HEK293T (cell line): ENCODE results near the gene ANO9.
A peak's percentile ranks its signal among the peaks of the same experiment; 100 is the strongest.

Experiments used
- CTCF ChIA-PET: fragments of 350-600 bp; formaldehyde crosslinking; extraction: SDS; loops from one replicate; lab custom pipeline; 2021; ENCODE audit warnings: antibody characterized with exemption, inconsistent platforms; lab: Yijun Ruan, JAX
- POLR2A ChIA-PET: fragments of 350-600 bp; formaldehyde crosslinking; extraction: SDS; loops from one replicate; lab custom pipeline; 2020; ENCODE audit warnings: antibody characterized with exemption, inconsistent platforms; lab: Yijun Ruan, JAX
- DNase-seq: peaks from one replicate; pipeline ENCODE4 v3.0.0; 2012; ENCODE audit warnings: mixed read lengths; ENCODE audit errors: extremely low spot score
- ARNT ChIP-seq: fragments of 450-650 bp; IDR thresholded peaks from 2 replicates; pipeline ENCODE4 v1.6.1; 2017; ENCODE audit warnings: mild to moderate bottlenecking
- BHLHE40 ChIP-seq: fragments of 450-650 bp; IDR thresholded peaks from 2 replicates; pipeline ENCODE4 v1.6.1; 2016; ENCODE audit warnings: mild to moderate bottlenecking, moderate library complexity, borderline replicate concordance
- CTBP1 ChIP-seq: fragments of 450-650 bp; IDR thresholded peaks from 2 replicates; pipeline ENCODE4 v1.6.1; 2016; ENCODE audit warnings: borderline replicate concordance
- ELF4 ChIP-seq: fragments of 450-650 bp; IDR thresholded peaks from 2 replicates; pipeline ENCODE4 v1.6.1; 2017; ENCODE audit warnings: antibody characterized with exemption
- FOXA1 ChIP-seq: fragments of 450-650 bp; IDR thresholded peaks from 2 replicates; pipeline ENCODE4 v1.6.1; 2016; ENCODE audit warnings: mild to moderate bottlenecking
- FOXK2 ChIP-seq: fragments of 450-650 bp; IDR thresholded peaks from 2 replicates; pipeline ENCODE4 v1.6.1; 2016; ENCODE audit warnings: mild to moderate bottlenecking
- FOXM1 ChIP-seq: fragments of 450-650 bp; IDR thresholded peaks from 2 replicates; pipeline ENCODE4 v1.6.1; 2017; ENCODE audit warnings: mild to moderate bottlenecking, borderline replicate concordance
- HDGF ChIP-seq: fragments of 450-650 bp; IDR thresholded peaks from 2 replicates; pipeline ENCODE4 v1.6.1; 2017; ENCODE audit warnings: antibody characterized with exemption, borderline replicate concordance
- L3MBTL2 ChIP-seq: fragments of 450-650 bp; conservative IDR thresholded peaks from 2 replicates; pipeline ENCODE4 v1.6.1; 2016; ENCODE audit warnings: mild to moderate bottlenecking
- LEF1 ChIP-seq: fragments of 450-650 bp; IDR thresholded peaks from 2 replicates; pipeline ENCODE4 v1.6.1; 2017; ENCODE audit warnings: mild to moderate bottlenecking, borderline replicate concordance
- NFRKB ChIP-seq: fragments of 450-650 bp; IDR thresholded peaks from 2 replicates; pipeline ENCODE4 v1.6.1; 2016; ENCODE audit warnings: mild to moderate bottlenecking, moderate library complexity
- SP1 ChIP-seq: fragments of 450-650 bp; IDR thresholded peaks from 2 replicates; pipeline ENCODE4 v1.6.1; 2017
- SUZ12 ChIP-seq: fragments of 450-650 bp; IDR thresholded peaks from 2 replicates; pipeline ENCODE4 v1.6.1; 2016; ENCODE audit warnings: mild to moderate bottlenecking
- TARDBP ChIP-seq: fragments of 450-650 bp; IDR thresholded peaks from 2 replicates; pipeline ENCODE4 v1.6.1; 2016
- ZNF384 ChIP-seq: fragments of 450-650 bp; IDR thresholded peaks from 2 replicates; pipeline ENCODE4 v1.6.1; 2016
- TF ChIP-seq, protein P1 (sequence below): fragments of 450-650 bp; IDR thresholded peaks from 2 replicates; pipeline ENCODE4 v1.6.1; 2016

ANO9 gene

DNA sequence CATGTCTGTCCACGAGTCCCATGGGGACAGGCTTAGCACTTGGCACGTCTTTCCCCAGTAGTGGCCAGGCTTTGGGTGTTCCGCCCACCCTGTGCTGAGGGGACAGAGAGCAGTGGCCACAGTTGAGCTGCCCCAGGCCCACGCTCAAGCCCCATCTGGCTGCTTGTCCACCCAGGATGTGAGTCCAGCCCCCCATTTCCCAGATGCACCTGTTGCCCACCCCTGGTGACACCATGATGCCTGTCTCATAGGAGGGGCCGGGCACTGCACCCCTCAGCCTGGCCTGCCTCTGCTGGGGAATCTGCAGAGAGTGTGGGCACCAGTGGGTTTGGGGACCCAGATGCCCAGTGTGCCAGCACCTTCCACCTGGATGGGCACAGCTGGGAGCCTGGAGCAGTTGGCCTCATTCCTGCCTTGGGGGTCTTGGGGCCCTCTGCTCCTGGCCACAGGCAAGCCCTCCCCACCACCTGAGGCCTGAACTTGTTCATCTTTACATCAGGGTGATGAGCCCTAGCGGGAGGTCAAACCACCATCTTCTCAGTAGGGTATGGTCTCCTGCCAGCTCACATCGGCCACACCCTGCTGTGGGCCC lies 32.7 kb downstream of the ANO9 start:
- DNase-seq: no peak
- ChIA-PET POLR2A (no interaction called here), CTCF (no interaction called here)
- TF ChIP-seq, protein P1, sequence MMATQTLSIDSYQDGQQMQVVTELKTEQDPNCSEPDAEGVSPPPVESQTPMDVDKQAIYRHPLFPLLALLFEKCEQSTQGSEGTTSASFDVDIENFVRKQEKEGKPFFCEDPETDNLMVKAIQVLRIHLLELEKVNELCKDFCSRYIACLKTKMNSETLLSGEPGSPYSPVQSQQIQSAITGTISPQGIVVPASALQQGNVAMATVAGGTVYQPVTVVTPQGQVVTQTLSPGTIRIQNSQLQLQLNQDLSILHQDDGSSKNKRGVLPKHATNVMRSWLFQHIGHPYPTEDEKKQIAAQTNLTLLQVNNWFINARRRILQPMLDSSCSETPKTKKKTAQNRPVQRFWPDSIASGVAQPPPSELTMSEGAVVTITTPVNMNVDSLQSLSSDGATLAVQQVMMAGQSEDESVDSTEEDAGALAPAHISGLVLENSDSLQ: no peak
- TF ChIP-seq ZNF384 (no peak), SUZ12 (no peak), CTBP1 (no peak), HDGF (no peak), SP1 (no peak), NFRKB (no peak)

DNA sequence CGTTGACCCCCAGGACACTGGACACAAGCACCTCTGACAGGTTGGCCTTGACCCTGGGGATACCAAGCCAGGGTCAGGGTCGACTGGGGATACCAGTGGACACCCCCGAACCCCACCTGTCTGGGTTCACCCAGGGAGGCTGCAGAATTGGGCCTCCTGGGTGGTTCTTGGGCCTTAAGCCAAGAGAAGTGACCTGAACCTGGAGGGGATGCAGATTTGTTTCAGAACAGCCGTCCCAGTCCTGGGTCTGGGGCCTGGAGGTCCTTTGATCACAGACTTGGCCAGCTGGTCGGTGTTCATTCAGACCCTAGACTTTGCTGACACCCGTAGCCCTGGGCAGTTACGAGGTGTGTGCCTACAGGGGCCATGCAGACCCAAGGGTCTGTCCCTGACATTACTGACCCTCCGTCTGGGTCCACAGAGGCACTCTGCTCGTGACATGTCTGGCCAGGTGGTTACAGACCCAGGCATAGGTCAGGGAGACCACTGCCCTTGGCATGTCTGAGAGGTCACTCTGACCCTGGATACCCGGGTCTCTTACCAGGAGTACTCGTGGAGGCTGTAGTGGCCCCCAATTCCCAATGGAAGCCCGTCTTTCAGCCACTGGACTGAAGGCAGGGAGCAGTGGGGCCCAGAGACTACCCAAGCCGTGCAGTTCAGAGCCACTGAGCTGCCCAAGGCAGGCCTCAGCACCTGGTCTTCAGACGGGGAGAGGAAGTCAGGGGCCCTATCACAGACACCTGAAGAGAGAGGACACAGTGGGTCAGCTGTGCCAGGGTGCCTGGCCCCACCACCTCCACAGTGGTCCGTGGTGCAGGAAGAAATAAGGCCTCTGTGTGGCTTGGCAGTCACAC lies 33.4 kb downstream of the ANO9 start:
- no peak for DNase-seq
- ChIA-PET CTCF (no interaction called here), POLR2A (no interaction called here)
- no peak for TF ChIP-seq NFRKB
- TF ChIP-seq FOXM1: no peak
- no peak for TF ChIP-seq ZNF384
- no peak for TF ChIP-seq ELF4
- TF ChIP-seq CTBP1: no peak
- no peak for TF ChIP-seq SP1
- TF ChIP-seq FOXK2: no peak
- TF ChIP-seq SUZ12: no peak
- TF ChIP-seq TARDBP: no peak

DNA sequence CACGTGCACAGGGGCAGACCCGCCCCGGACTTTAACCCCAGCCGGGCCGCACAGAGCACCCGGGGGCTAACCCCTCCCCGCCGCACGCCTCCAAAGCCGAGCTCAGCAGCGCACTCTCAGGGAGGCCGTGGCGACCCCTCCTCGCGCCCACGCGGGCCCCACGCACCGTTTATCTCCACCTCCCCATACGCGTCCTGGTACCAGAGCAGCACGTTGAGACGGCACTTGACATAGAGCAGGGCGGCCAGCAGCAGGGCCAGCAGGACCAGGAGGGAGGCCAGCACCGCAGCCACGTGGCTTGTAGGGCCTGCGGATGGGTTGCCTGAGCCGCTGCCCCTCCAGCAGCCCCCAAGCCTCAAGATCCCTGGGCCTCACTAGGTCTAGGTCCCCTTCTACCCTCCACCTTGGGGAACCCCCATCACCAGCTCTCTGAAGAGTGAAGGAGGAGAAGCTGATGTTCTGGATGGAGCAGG lies 34.1 kb downstream of the ANO9 start:
- CTCF ChIA-PET: interaction anchor here (0.8 to 1.3 kb wide), 2 partner anchors 40 to 45 kb away, joined by 3 to 4 read pairs; no protein-coding TSS in a partner anchor
- TF ChIP-seq ELF4: no peak
- TF ChIP-seq SUZ12: no peak
- no peak for TF ChIP-seq ZNF384
- TF ChIP-seq BHLHE40: no peak
- TF ChIP-seq, protein P1: no peak
- TF ChIP-seq FOXA1: no peak
- TF ChIP-seq CTBP1: no peak
- TF ChIP-seq FOXK2: no peak
- TF ChIP-seq HDGF: no peak
- POLR2A ChIA-PET: interaction anchor here (0.8 to 2.1 kb wide), 2 partner anchors 41 to 200 kb away, joined by 3 to 17 read pairs; partner anchors contain the start of genes BET1L, PTDSS2 and RIC8A
- DNase-seq: no peak

DNA sequence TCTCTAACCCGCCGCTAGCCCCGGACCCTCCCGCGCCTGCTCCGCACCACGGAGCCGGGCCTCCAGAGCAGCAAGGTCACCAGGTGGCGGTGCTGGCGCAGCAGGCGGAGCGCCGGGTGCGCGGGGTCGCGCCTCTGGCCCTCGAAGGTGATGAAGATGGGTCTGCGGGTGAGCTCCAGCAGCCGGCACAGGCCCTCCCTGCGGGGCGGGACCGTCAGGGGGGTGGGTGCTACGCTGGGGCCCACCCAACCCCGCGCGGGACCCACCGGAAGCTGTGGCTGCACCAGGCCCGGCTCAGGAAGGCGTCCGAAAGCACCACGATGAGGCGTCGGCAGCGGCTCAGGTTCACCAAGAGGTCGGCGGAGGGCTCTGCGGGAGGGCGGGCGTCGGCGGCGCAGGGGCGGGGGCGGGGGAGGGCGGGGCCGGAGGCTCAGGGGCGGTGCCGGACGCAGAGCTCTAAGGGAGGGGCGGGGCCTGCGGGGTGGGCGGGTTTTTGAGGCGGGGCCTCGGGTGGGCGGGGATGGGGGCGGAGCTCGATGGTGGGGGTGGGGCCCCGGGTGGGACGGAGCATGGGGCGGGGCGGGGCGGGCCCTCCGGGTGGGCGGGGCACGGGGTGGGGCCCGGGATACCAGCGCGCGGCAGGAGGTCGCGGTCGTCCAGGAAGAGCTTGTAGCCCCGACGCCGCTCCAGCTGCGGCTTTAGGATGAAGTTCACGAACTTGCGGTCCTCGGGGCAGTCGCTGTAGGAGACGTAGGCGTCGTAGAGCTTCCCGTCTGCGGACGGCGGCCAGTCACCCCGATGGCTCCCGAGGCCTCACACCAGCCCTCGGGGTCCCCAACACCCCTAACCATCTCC lies 34.8 kb downstream of the ANO9 start:
- CTCF ChIA-PET: interaction anchor here (0.8 to 1.3 kb wide), 2 partner anchors 41 to 44 kb away, joined by 3 to 4 read pairs; no protein-coding TSS in a partner anchor

DNA sequence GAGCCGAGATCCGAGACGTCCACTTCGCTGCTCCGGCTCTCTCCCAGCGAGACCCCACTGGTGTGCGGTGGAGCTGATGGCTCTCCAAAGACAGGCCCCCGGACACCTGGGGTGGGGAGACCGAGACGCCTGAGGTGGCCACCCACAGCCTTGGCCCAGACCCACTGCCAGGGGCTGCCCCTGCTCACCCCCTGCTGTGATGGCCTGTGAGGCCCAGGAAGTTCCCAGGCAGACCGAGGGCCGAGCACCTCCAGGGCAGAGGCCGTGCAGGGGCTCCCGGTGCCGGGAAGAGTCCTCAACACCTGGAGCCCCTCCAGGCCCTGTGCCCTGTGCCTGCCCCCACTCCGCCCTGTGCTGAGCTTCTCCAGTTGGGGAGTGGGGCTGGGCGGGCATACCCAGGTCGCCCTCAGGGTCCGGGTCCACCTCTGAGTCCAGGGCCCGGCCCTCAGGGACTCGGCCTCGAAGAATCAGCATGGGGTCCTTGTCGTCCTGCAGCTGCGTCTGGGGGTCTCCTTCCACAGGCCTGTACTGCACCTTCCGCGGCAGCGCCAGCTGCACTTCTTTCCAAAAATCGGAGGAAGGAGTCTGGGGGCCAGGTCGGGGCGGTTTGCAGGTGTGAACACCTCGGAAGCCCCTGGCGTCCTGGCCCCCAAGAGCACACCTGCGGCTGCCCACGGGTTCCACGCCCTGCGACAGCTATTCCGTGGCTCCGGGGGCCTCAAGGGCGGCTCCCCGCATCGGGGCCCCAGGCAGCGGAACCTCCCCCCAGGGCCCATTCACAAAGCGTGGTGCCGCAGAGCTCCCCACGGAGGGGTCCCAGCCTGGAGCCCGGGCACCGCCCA lies 35.6 kb downstream of the ANO9 start:
- ChIA-PET POLR2A (interaction anchor here (1.0 to 2.1 kb wide), 2 partner anchors 43 to 199 kb away, joined by 3 to 17 read pairs; partner anchors contain the start of genes BET1L, PTDSS2 and RIC8A), CTCF (interaction anchor here (1.3 kb wide), 1 partner anchor 42 kb away, joined by 3 read pairs; no protein-coding TSS in a partner anchor)
- DNase-seq: no peak
- TF ChIP-seq LEF1 (no peak), HDGF (no peak), TARDBP (no peak), ARNT (no peak), FOXA1 (no peak), BHLHE40 (no peak)

More for the DNA sequence above, 34.8 kb downstream of the ANO9 start:
- POLR2A ChIA-PET: interaction anchor here (0.8 to 2.1 kb wide), 2 partner anchors 42 to 200 kb away, joined by 3 to 17 read pairs; partner anchors contain the start of genes BET1L, PTDSS2 and RIC8A
- peak; percentile 98 for DNase-seq
- peak; percentile 52 for TF ChIP-seq L3MBTL2
- TF ChIP-seq BHLHE40: no peak

DNA sequence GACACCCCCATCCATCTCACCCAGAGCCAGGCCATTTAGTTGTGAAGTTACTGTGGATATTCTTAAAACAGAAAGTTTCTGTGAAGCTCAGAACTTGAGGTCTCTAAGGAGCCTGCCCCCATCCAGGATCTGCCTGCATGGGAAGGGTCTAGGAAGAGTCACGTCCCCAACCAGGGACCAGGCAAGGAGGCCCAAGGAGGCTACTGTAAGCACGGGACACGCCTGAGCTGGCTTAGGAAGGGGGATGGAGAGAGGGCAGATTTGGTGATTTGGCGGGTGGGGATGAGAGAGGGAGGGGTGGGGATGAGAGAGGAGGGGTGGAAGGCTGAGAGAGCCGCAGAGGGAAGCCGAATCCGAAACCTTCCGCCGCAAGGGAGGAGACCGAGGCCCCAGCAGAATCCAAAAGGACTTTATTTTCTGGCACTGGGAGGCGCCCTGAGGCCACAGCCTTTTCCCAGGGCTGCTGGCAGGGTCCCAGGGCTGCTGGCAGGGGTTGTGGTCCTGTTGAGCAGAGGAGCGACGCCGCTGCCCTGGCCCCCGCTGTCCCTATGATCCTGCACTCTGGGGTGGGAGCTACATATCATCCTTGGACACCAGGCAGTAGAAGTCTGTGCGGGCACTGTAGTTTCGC lies 36.4 kb downstream of the ANO9 start:
- POLR2A ChIA-PET: interaction anchor here (1.0 to 2.1 kb wide), 2 partner anchors 43 to 198 kb away, joined by 3 to 17 read pairs; partner anchors contain the start of genes BET1L, PTDSS2 and RIC8A
- TF ChIP-seq HDGF (no peak), TARDBP (no peak), ARNT (no peak), NFRKB (no peak), CTBP1 (no peak), SUZ12 (no peak), LEF1 (no peak), FOXA1 (no peak), ZNF384 (no peak), BHLHE40 (no peak), SP1 (no peak), ELF4 (no peak), L3MBTL2 (no peak)
- TF ChIP-seq, protein P1: no peak
- CTCF ChIA-PET: no interaction called here
- DNase-seq: no peak
